ENCODE measurements around the gene ZNF154.

- TF ChIP-seq NFRKB (IDR thresholded peaks at IDR 0.05), result no peak
- TF ChIP-seq ELF4 (IDR thresholded peaks at IDR 0.05), result no peak
- TF ChIP-seq FOXK2 (IDR thresholded peaks at IDR 0.05), result no peak
- no peak for TF ChIP-seq BHLHE40 (IDR thresholded peaks at IDR 0.05; ENCODE audit: borderline replicate concordance)
- no peak for TF ChIP-seq ZNF384 (IDR thresholded peaks at IDR 0.05)
- TF ChIP-seq FOXM1 (IDR thresholded peaks at IDR 0.05; ENCODE audit: borderline replicate concordance), result no peak
- no peak for TF ChIP-seq CTBP1 (IDR thresholded peaks at IDR 0.05; ENCODE audit: borderline replicate concordance)
- TF ChIP-seq HDGF (IDR thresholded peaks at IDR 0.05; ENCODE audit: borderline replicate concordance), result no peak
- no peak for TF ChIP-seq SP1 (IDR thresholded peaks at IDR 0.05)
- no peak for TF ChIP-seq ARNT (IDR thresholded peaks at IDR 0.05)
- TF ChIP-seq SUZ12 (IDR thresholded peaks at IDR 0.05), result no peak
- TF ChIP-seq FOXA1 (IDR thresholded peaks at IDR 0.05), result no peak
- TF ChIP-seq LEF1 (IDR thresholded peaks at IDR 0.05; ENCODE audit: borderline replicate concordance), result no peak
Measured at GRCh38 chr19:57754091-57754673, 45.2 kb upstream of the ZNF154 start.
